A673 (cell line): ENCODE results near the gene TRAF7.

Experiments used
- EZH2 ChIP-seq: fragments of 200-600 bp; sonication (generic); IDR thresholded peaks from 2 replicates; pipeline ENCODE4 v1.6.1; 2017; ENCODE audit warnings: borderline replicate concordance, low read depth, mild to moderate bottlenecking, mixed read lengths, antibody characterized with exemption, low read length; ENCODE audit not compliant: poor library complexity, severe bottlenecking
- TF ChIP-seq, protein P1 (sequence below): fragments of 300-800, 200-600 bp; sonication (generic); conservative IDR thresholded peaks from 2 replicates; pipeline ENCODE4 v1.5.1; 2017; ENCODE audit warnings: low read depth, mild to moderate bottlenecking, antibody characterized with exemption, low read length, moderate library complexity, mixed read lengths

DNA sequence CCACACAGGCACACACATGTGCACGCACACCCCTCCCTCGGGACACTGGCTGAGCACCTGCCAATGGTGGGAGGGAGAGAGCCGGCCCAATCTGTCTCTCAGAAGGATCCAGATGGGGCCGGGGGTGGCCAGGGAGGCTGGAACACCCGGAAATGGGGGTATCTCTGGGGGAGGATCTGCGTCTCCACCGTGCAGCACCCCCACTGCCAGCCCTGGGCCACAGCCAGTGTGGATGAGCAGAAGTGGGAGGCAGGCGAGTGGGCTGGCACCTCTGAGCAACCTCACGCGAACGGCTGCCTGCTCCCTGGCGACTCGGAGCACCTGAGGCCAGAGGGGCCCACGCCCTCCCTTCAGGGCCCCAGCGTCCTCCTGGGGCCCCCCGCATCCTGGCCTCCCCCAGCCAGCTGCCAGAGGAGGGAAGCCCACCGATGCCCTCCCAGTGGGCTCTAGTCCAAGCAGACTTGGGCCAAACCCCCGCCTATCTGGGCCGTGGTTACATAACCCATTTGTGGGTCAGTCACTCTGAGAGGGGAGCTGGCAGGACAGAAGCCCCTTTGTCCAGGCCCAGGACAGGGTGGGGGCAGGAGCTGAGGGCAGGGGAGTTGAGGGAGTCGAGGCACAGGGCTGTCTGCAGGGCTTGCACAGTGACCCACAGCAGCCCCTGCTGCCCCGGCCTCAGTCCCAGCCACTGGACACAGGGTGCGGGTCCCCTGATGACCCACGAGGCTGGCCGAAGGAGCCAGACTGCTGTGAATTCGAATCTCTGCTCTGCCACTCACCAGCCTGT lies 35.3 kb downstream of the TRAF7 start:
- TF ChIP-seq, protein P1, sequence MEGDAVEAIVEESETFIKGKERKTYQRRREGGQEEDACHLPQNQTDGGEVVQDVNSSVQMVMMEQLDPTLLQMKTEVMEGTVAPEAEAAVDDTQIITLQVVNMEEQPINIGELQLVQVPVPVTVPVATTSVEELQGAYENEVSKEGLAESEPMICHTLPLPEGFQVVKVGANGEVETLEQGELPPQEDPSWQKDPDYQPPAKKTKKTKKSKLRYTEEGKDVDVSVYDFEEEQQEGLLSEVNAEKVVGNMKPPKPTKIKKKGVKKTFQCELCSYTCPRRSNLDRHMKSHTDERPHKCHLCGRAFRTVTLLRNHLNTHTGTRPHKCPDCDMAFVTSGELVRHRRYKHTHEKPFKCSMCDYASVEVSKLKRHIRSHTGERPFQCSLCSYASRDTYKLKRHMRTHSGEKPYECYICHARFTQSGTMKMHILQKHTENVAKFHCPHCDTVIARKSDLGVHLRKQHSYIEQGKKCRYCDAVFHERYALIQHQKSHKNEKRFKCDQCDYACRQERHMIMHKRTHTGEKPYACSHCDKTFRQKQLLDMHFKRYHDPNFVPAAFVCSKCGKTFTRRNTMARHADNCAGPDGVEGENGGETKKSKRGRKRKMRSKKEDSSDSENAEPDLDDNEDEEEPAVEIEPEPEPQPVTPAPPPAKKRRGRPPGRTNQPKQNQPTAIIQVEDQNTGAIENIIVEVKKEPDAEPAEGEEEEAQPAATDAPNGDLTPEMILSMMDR, result no peak
- TF ChIP-seq EZH2, result no peak
